ENCODE results near the gene PSMD6. TPM values are rescaled to one million over a fixed set of nuclear protein-coding genes. Genes with fewer than 3 reads are reported as not detected.
A peak's percentile ranks its signal among the peaks of the same experiment; 100 is the strongest.

PSMD6 gene
- 158 and 174 TPM in 2 replicates for total RNA-seq (2014; rRNA removed; shearing (Covaris generic))

GRCh38 chr3:64023187-64023860 lies at the start of gene PSMD6:
Gene PSMD6 (minus strand): TSS chr3:64023494. CDS start chr3:64023419, 75 bp downstream.

Small RNAs within 50 kb of the gene (small RNA-seq; reads per million reads assigned to genes)
- 0.54 reads per million, percentile 29 among the genes with 10 or more reads in this experiment for gene RF00012

Other genes with a start within 250 kb of the PSMD6 start
- gene C3orf49, start 204.2 kb downstream of the PSMD6 start, total RNA-seq (2014; rRNA removed; shearing (Covaris generic)): not detected in 2 replicates
- 69.6 and 87.1 TPM in 2 replicates for gene THOC7, start 159.7 kb downstream of the PSMD6 start, total RNA-seq (2014; rRNA removed; shearing (Covaris generic))
- gene ATXN7, start 159.6 kb downstream of the PSMD6 start, total RNA-seq (2014; rRNA removed; shearing (Covaris generic)): 12.9 and 17.3 TPM in 2 replicates
- 5.6 TPM in 1 of 2 replicates, not detected in the other for gene SCAANT1, start 111.1 kb downstream of the PSMD6 start, total RNA-seq (2014; rRNA removed; shearing (Covaris generic))
- 0.32 and 1.2 TPM in 2 replicates for gene PRICKLE2, start 202.0 kb upstream of the PSMD6 start, total RNA-seq (2014; rRNA removed; shearing (Covaris generic))

Measured in A375 (cell line).